Endothelial cell of umbilical vein (primary cell): ENCODE results near the gene MGAT5. TPM values are rescaled to one million over a fixed set of nuclear protein-coding genes. Genes with fewer than 3 reads are reported as not detected.

Source experiments
- BruUV-seq: library from RNA; stranded (reverse); fragments of 400-500 nt; replicated peaks from 2 replicates; lab custom pipeline; 2021; lab: Mats Ljungman, UMichigan
- CTCF ChIA-PET: fragments of 300-600, 350-600 bp; sonication (Branson Sonifier 250); formaldehyde crosslinking; loops from one replicate; lab custom pipeline; 2021; ENCODE audit warnings: antibody characterized with exemption, inconsistent platforms; lab: Charles Lee
- POLR2A ChIA-PET: fragments of 300-600, 350-600 bp; sonication (Branson Sonifier 250); formaldehyde crosslinking; loops from one replicate; lab custom pipeline; 2021; ENCODE audit warnings: antibody characterized with exemption, inconsistent platforms; lab: Charles Lee
- DNase-seq: peaks from one replicate; pipeline ENCODE4 v3.0.0-alpha.2; 2011; ENCODE audit warnings: low read depth, low spot score
- FAIRE-seq: peaks from 2 replicates; lab custom pipeline; 2011; peaks lifted over from hg19 to GRCh38; lab: Jason Lieb, UNC
- H2AFZ ChIP-seq: 2 replicates; pipeline ENCODE4 v1.6.0; 2012; ENCODE audit warnings: low read depth, low read length, control low read depth, inconsistent platforms
- H3K27ac ChIP-seq: 2 replicates; pipeline ENCODE4 v1.5.1; 2011; ENCODE audit warnings: low read depth, mild to moderate bottlenecking, control low read depth, low read length, moderate library complexity; ENCODE audit not compliant: insufficient read depth
- H3K27me3 ChIP-seq, 2 experiments: 2 replicates each; pipeline versions ENCODE4 v1.6.0 to v1.6.1; 2011; ENCODE audit warnings: low read length in 2 of 2, mixed read lengths in 1 of 2; ENCODE audit not compliant: control insufficient read depth in 2 of 2, insufficient read depth in 2 of 2
- H3K36me3 ChIP-seq, 2 experiments: 2 replicates in 1 of 2; 3 replicates in 1 of 2; pipeline ENCODE4 v1.5.1; 2011; ENCODE audit warnings: low read length in 2 of 2, mild to moderate bottlenecking in 1 of 2, moderate library complexity in 1 of 2; ENCODE audit not compliant: control insufficient read depth in 2 of 2, insufficient read depth in 2 of 2; ENCODE audit errors: extremely low read depth in 1 of 2
- H3K4me1 ChIP-seq: 3 replicates; pipeline ENCODE4 v1.5.1; 2011; ENCODE audit warnings: mild to moderate bottlenecking, low read length; ENCODE audit not compliant: control insufficient read depth, insufficient read depth; ENCODE audit errors: extremely low read depth
- H3K4me2 ChIP-seq: 2 replicates; pipeline ENCODE4 v1.6.1; 2011; ENCODE audit warnings: low read length, control low read depth, mixed read lengths; ENCODE audit not compliant: insufficient read depth
- H3K4me3 ChIP-seq, 3 experiments: fragments of 200-600 bp in 1 of 3; sonication (generic), shearing (Covaris generic) in 1 of 3; replicated peaks in 1 of 3; 2 replicates each; pipeline ENCODE4 v1.5.1; 2011 to 2016; ENCODE audit warnings: control low read depth in 3 of 3, low read length in 3 of 3, mild to moderate bottlenecking in 2 of 3, inconsistent platforms in 1 of 3, low read depth in 1 of 3, moderate library complexity in 1 of 3; ENCODE audit not compliant: insufficient read depth in 1 of 3
- H3K79me2 ChIP-seq: 2 replicates; pipeline ENCODE4 v1.6.0; 2012; ENCODE audit warnings: low read length, inconsistent platforms; ENCODE audit not compliant: control insufficient read depth, insufficient read depth
- H3K9ac ChIP-seq: replicated peaks from 2 replicates; pipeline ENCODE3; 2011; ENCODE audit warnings: low read length, control low read depth; ENCODE audit not compliant: insufficient read depth; ENCODE audit errors: extremely low read depth
- H3K9me1 ChIP-seq: replicated peaks from 3 replicates; pipeline ENCODE4 v1.6.0; 2011; ENCODE audit warnings: mild to moderate bottlenecking, low read length; ENCODE audit not compliant: control insufficient read depth, insufficient read depth; ENCODE audit errors: extremely low read depth
- H3K9me3 ChIP-seq: replicated peaks from 2 replicates; pipeline ENCODE4 v1.5.1; 2012; ENCODE audit warnings: low read length, inconsistent platforms; ENCODE audit not compliant: control insufficient read depth, insufficient read depth
- H4K20me1 ChIP-seq: replicated peaks from 2 replicates; pipeline ENCODE3; 2011; ENCODE audit warnings: mild to moderate bottlenecking, low read length; ENCODE audit not compliant: control insufficient read depth, insufficient read depth; ENCODE audit errors: extremely low read depth
- EZH2 ChIP-seq: IDR thresholded peaks from 2 replicates; pipeline ENCODE4 v1.6.1; 2012; ENCODE audit warnings: borderline replicate concordance, low read depth, mild to moderate bottlenecking, moderate library complexity, low read length, inconsistent platforms; ENCODE audit not compliant: severe bottlenecking
- FOS ChIP-seq: IDR thresholded peaks from 2 replicates; pipeline ENCODE4 v1.6.1; 2011; ENCODE audit warnings: mild to moderate bottlenecking, low read length, moderate library complexity, borderline replicate concordance; ENCODE audit not compliant: insufficient read depth
- GATA2 ChIP-seq: IDR thresholded peaks from 2 replicates; pipeline ENCODE4 v1.7.0; 2011; ENCODE audit warnings: low read depth, mild to moderate bottlenecking, moderate library complexity, mixed read lengths, low read length; ENCODE audit not compliant: insufficient read length, insufficient read depth
- JUN ChIP-seq: IDR thresholded peaks from 2 replicates; pipeline ENCODE4 v1.6.1; 2011; ENCODE audit warnings: borderline replicate concordance, low read depth; ENCODE audit not compliant: insufficient read length, insufficient read depth
- MYC ChIP-seq: IDR thresholded peaks from one replicate; pipeline ENCODE4 v1.6.1; 2011; ENCODE audit warnings: mild to moderate bottlenecking, low read depth, low read length
- POLR2A ChIP-seq: IDR thresholded peaks from 2 replicates; pipeline ENCODE4 v1.6.1; 2012; ENCODE audit warnings: low read depth, mild to moderate bottlenecking, control low read depth, low read length
- POLR2AphosphoS5 ChIP-seq: IDR thresholded peaks from 2 replicates; pipeline ENCODE4 v1.6.1; 2012; ENCODE audit warnings: low read depth, mild to moderate bottlenecking, control low read depth, low read length, moderate library complexity; ENCODE audit not compliant: insufficient read depth
- dilution Hi-C: fragments of 300-500 bp; cut with MboI; formaldehyde crosslinking; loops from one replicate; pipeline ENCODE4 v1.15.0; 2019; ENCODE audit warnings: low sequenced_read_pairs; ENCODE audit not compliant: extremely low pct_ligation_motif_present
- intact Hi-C: fragments of 100-400 bp; cut with micrococcal nuclease; formaldehyde crosslinking; loops from one replicate; pipeline ENCODE4 v1.10.0; 2022
- polyA plus RNA-seq, 4 experiments: library from polyadenylated mRNA; depleted of rRNA in 3 of 4; stranded (reverse) in 3 of 4; unstranded in 1 of 4; fragments of >200 nt; gene quantifications; 2 replicates each; pipeline versions ENCODE4 v1.2.1 to v1.2.3, GENCODE V29; 2011 to 2012; ENCODE audit warnings: missing spikeins in 1 of 4
- total RNA-seq: library from RNA; stranded (reverse); gene quantifications from 2 replicates; pipeline ENCODE4 v1.2.3, GENCODE V29; 2021
- TF ChIP-seq, protein P1 (sequence below): IDR thresholded peaks from 2 replicates; pipeline ENCODE4 v1.6.1; 2011; ENCODE audit not compliant: insufficient read depth, insufficient read length
- TF ChIP-seq, protein P2 (sequence below), 2 donors: IDR thresholded peaks; 1 replicate in 1 of 2; 2 replicates in 1 of 2; pipeline ENCODE4 v1.5.1; 2011; ENCODE audit warnings: low read length in 2 of 2, mild to moderate bottlenecking in 2 of 2, moderate library complexity in 2 of 2, control low read depth in 1 of 2, inconsistent platforms in 1 of 2, low read depth in 1 of 2; ENCODE audit not compliant: insufficient read depth in 1 of 2; ENCODE audit errors: extremely low read depth in 1 of 2

MGAT5 gene
- total and polyA plus RNA-seq, 2 donors (not counting 3 experiments of a cell fraction or from before 2014, with no cell fraction given), result 17.7 to 84.1 TPM

DNA sequence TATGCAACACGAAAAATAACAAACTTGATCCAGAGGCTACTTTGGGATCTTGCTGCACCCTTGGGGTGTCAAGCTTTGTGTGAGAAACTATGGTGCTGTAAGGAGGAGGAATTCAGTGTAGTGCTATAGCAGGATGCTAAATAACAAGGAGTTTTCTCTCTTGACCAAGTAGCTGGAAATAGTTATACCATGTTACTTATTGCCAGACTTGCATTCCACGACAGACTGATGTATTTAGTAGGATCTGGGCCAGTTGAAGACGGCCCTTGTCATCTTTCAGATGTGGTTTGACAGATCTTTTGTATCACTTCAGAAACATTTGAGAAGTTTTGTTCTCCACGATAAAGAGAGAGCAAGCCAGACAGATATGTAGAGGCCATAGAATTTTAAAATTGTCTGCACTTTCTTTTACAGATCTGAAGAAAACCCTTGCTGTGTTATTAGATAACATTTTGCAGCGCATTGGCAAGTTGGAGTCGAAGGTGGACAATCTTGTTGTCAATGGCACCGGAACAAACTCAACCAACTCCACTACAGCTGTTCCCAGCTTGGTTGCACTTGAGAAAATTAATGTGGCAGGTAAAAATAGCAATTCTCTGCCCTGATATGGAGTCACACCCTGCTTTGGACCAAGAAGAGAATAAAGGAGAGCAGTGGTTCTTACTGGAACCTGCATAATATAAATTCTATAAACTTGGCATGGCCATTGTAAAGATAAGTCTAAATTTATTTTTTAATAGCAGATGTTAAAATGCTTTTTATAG, 16.3 kb downstream of the MGAT5 start:
- Histone ChIP-seq H3K4me2 (no peak overlapping the region), H3K9me1 (no peaks in the 10 kb centered on the region), H3K9ac (no peak overlapping the region), H3K27me3 (no peaks in the 10 kb centered on the region), H3K4me3 (no peak overlapping the region), H3K4me1 (no peaks in the 10 kb centered on the region), H2AFZ (no peak overlapping the region), H3K36me3 (no peaks in the 10 kb centered on the region), H4K20me1 (no peaks in the 10 kb centered on the region), H3K79me2 (no peaks in the 10 kb centered on the region), H3K27ac (no peak overlapping the region), H3K9me3 (no peaks in the 10 kb centered on the region)
- intact Hi-C loops, result no loop called here
- POLR2A ChIA-PET, result no interaction called here
- dilution Hi-C loops, result no loop called here
- CTCF ChIA-PET, result interaction anchor here (0.9 to 1.6 kb wide), 3 partner anchors 9 to 25 kb away, joined by 3 to 6 read pairs (median 3); no protein-coding TSS in a partner anchor
- FAIRE-seq (no peak), DNase-seq (no peak)
- no TSS peak for BruUV-seq
- TF ChIP-seq, protein P1, sequence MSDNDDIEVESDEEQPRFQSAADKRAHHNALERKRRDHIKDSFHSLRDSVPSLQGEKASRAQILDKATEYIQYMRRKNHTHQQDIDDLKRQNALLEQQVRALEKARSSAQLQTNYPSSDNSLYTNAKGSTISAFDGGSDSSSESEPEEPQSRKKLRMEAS, result no peak
- TF ChIP-seq POLR2AphosphoS5, result no peak

DNA sequence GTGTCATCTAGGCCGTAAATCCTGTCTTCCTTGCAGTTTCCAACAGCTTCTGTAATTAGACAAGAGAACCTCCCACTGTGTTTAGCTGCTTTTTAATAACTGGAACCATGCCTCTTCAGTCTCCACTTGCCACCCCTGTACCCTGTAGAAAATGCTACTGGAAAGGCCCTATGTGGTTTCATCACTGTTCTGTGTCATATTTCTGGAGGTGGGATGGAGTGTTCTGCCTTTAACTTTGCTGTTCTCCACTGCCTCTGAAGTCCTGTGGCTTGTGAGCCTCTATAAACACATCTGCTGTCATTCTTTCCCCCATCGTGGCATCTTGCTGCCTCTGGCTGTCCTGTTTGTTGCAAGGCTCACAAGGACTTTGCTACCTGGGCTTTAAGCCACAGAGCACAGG, 17.9 kb downstream of the MGAT5 start:
- BruUV-seq, result no TSS peak
- DNase-seq, result no peak
- CTCF ChIA-PET, result interaction anchor here (0.8 to 2.1 kb wide), 3 partner anchors 10 to 179 kb away, joined by 3 to 6 read pairs (median 5); no protein-coding TSS in a partner anchor

More for the DNA sequence above, 17.9 kb downstream of the MGAT5 start:
- H3K9ac ChIP-seq, result no peak overlapping the region
- H3K4me2 ChIP-seq, result no peak overlapping the region
- H2AFZ ChIP-seq, result no peak overlapping the region
- no peaks in the 10 kb centered on the region for H3K79me2 ChIP-seq
- no peaks in the 10 kb centered on the region for H3K36me3 ChIP-seq
- H3K27ac ChIP-seq, result no peak overlapping the region
- H3K4me3 ChIP-seq, result no peak overlapping the region
- H4K20me1 ChIP-seq, result no peaks in the 10 kb centered on the region
- H3K9me3 ChIP-seq, result no peaks in the 10 kb centered on the region
- no peak for FAIRE-seq
- intact Hi-C loops (no loop called here), dilution Hi-C loops (no loop called here)
- TF ChIP-seq, protein P2, sequence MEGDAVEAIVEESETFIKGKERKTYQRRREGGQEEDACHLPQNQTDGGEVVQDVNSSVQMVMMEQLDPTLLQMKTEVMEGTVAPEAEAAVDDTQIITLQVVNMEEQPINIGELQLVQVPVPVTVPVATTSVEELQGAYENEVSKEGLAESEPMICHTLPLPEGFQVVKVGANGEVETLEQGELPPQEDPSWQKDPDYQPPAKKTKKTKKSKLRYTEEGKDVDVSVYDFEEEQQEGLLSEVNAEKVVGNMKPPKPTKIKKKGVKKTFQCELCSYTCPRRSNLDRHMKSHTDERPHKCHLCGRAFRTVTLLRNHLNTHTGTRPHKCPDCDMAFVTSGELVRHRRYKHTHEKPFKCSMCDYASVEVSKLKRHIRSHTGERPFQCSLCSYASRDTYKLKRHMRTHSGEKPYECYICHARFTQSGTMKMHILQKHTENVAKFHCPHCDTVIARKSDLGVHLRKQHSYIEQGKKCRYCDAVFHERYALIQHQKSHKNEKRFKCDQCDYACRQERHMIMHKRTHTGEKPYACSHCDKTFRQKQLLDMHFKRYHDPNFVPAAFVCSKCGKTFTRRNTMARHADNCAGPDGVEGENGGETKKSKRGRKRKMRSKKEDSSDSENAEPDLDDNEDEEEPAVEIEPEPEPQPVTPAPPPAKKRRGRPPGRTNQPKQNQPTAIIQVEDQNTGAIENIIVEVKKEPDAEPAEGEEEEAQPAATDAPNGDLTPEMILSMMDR (IDR thresholded peaks at IDR 0.05; ENCODE audit: extremely low read depth in 1 of 2, insufficient read depth in 1 of 2, low read depth in 1 of 2, low read length in 2 of 2), result no peak
- no peak for TF ChIP-seq GATA2
- TF ChIP-seq, protein P1, result no peak
- no peak for TF ChIP-seq EZH2
- TF ChIP-seq FOS, result no peak
- TF ChIP-seq JUN, result no peak
- no peak for TF ChIP-seq MYC
- no peak for TF ChIP-seq POLR2AphosphoS5
- TF ChIP-seq POLR2A, result no peak
- no peaks in the 10 kb centered on the region for H3K9me1 ChIP-seq
- POLR2A ChIA-PET, result no interaction called here
- peaks cover 2% of the 10 kb centered on the region for H3K4me1 ChIP-seq
- H3K27me3 ChIP-seq, result no peaks in the 10 kb centered on the region
